CD4-positive, alpha-beta memory T cell (primary cell): ENCODE measurements around the gene DYNLT2B. TPM values are rescaled to one million over a fixed set of nuclear protein-coding genes. Genes with fewer than 3 reads are reported as not detected.

Source experiments
- CTCF ChIA-PET: fragments of 350-600 bp; sonication (Branson Sonifier 250); formaldehyde crosslinking; loops from one replicate; lab custom pipeline; 2021; ENCODE audit warnings: inconsistent platforms; ENCODE audit not compliant: partially characterized antibody; lab: Charles Lee
- POLR2A ChIA-PET: fragments of 350-600 bp; sonication (Branson Sonifier 250); formaldehyde crosslinking; loops from one replicate; lab custom pipeline; 2021; ENCODE audit not compliant: partially characterized antibody; lab: Charles Lee
- DNase-seq, 5 donors: peaks; one replicate each; pipeline versions ENCODE4 v3.0.0 to v3.0.0-alpha.2; 2020 to 2022; ENCODE audit warnings: mixed read lengths in 1 of 5
- H3K27ac ChIP-seq: one replicate; pipeline ENCODE4 v1.7.0; 2013; ENCODE audit warnings: low read depth, low read length
- H3K27me3 ChIP-seq: 2 replicates; pipeline ENCODE4 v1.7.0; 2013; ENCODE audit warnings: mild to moderate bottlenecking, low read length, moderate library complexity; ENCODE audit not compliant: insufficient read depth
- H3K36me3 ChIP-seq: 2 replicates; pipeline ENCODE4 v1.7.0; 2013; ENCODE audit warnings: mild to moderate bottlenecking, low read length, moderate library complexity; ENCODE audit not compliant: insufficient read depth
- H3K4me1 ChIP-seq: 2 replicates; pipeline ENCODE4 v1.7.0; 2013; ENCODE audit warnings: mild to moderate bottlenecking, low read length, moderate library complexity; ENCODE audit not compliant: insufficient read depth
- H3K4me3 ChIP-seq, 2 donors: one replicate each; pipeline ENCODE4 v1.7.0; 2013; ENCODE audit warnings: low read length in 2 of 2, mild to moderate bottlenecking in 1 of 2
- H3K9me3 ChIP-seq, 2 donors: one replicate each; pipeline ENCODE4 v1.7.0; 2013; ENCODE audit warnings: low read length in 2 of 2, control low read depth in 1 of 2; ENCODE audit not compliant: control insufficient read depth in 1 of 2
- H3K27ac Mint-ChIP-seq, 7 donors: one replicate each; pipeline ENCODE4 v1.8.0; 2020 to 2021; ENCODE audit warnings: mixed read lengths in 7 of 7, mild to moderate bottlenecking in 6 of 7, inconsistent platforms in 3 of 7, moderate library complexity in 3 of 7
- H3K27me3 Mint-ChIP-seq, 2 donors: one replicate each; pipeline ENCODE4 v1.8.0; 2020 to 2021; ENCODE audit warnings: mixed read lengths in 2 of 2
- H3K36me3 Mint-ChIP-seq, 2 donors: one replicate each; pipeline ENCODE4 v1.8.0; 2020 to 2021; ENCODE audit warnings: mixed read lengths in 2 of 2, inconsistent platforms in 1 of 2, mild to moderate bottlenecking in 1 of 2
- H3K4me1 Mint-ChIP-seq, 4 donors: one replicate each; pipeline ENCODE4 v1.8.0; 2020 to 2021; ENCODE audit warnings: mixed read lengths in 4 of 4, mild to moderate bottlenecking in 1 of 4
- H3K4me3 Mint-ChIP-seq, 8 donors: one replicate each; pipeline ENCODE4 v1.8.0; 2020 to 2021; ENCODE audit warnings: mixed read lengths in 8 of 8, mild to moderate bottlenecking in 7 of 8, moderate library complexity in 6 of 8, inconsistent platforms in 3 of 8
- H3K9me3 Mint-ChIP-seq, 8 donors: one replicate each; pipeline ENCODE4 v1.8.0; 2020 to 2021; ENCODE audit warnings: mixed read lengths in 8 of 8, mild to moderate bottlenecking in 5 of 8, inconsistent platforms in 3 of 8, moderate library complexity in 1 of 8
- intact Hi-C: fragments of 100-400 bp; cut with micrococcal nuclease; formaldehyde crosslinking; loops from one replicate; pipeline ENCODE4 v1.15.1; 2023
- polyA plus RNA-seq, 2 donors: library from polyadenylated mRNA; unstranded; fragments of 300-500 nt; fragmentation: Illumina TruSeq; gene quantifications; one replicate each; pipeline ENCODE4 v1.2.3, GENCODE V29; 2021
- total RNA-seq, 2 experiments: library from RNA; stranded (reverse); gene quantifications; one replicate each; pipeline ENCODE4 v1.2.3, GENCODE V29; 2021

The DYNLT2B gene
- total and polyA plus RNA-seq, 4 experiments from 2014 or later, result 6.0 to 31.1 (median 12.9) TPM

GRCh38 chr3:196340466-196340865, 22.4 kb upstream of the DYNLT2B start:
- no peaks in the 10 kb centered on the region for H3K9me3 ChIP-seq
- Mint-ChIP-seq H3K27me3 (peaks cover 0 to 2% of the 10 kb centered on the region in 2 donors), H3K9me3 (no peaks in the 10 kb centered on the region), H3K27ac (no peak overlapping the region), H3K36me3 (no peaks in the 10 kb centered on the region), H3K4me3 (no peak overlapping the region), H3K4me1 (peaks cover 0 to 5% (median 1%) of the 10 kb centered on the region in 4 donors)
- DNase-seq, result no peak
- no peaks in the 10 kb centered on the region for H3K4me1 ChIP-seq
- POLR2A ChIA-PET, result no interaction called here
- no peaks in the 10 kb centered on the region for H3K27me3 ChIP-seq
- H3K36me3 ChIP-seq, result no peaks in the 10 kb centered on the region
- no peak overlapping the region for H3K27ac ChIP-seq
- no peak overlapping the region for H3K4me3 ChIP-seq
- CTCF ChIA-PET, result no interaction called here
- intact Hi-C loops, result no loop called here

GRCh38 chr3:196339493-196340254, 21.6 kb upstream of the DYNLT2B start:
- H3K27me3 Mint-ChIP-seq, result peaks cover 0 to 2% of the 10 kb centered on the region in 2 donors
- intact Hi-C loops, result no loop called here
- CTCF ChIA-PET, result no interaction called here

GRCh38 chr3:196339044-196339443, 21.0 kb upstream of the DYNLT2B start:
- H3K4me3 ChIP-seq, result no peak overlapping the region
- H3K4me1 ChIP-seq, result no peaks in the 10 kb centered on the region
- CTCF ChIA-PET, result interaction anchor here (0.6 kb wide), 1 partner anchor 110 kb away, joined by 3 read pairs; no protein-coding TSS in a partner anchor
- no peak for DNase-seq
- POLR2A ChIA-PET, result no interaction called here
- no peak overlapping the region for H3K27ac ChIP-seq
- intact Hi-C loops, result no loop called here
- Mint-ChIP-seq H3K27me3 (peaks cover under 1 to 2% of the 10 kb centered on the region in 2 donors), H3K4me1 (peaks cover 0 to 5% (median 0%) of the 10 kb centered on the region in 4 donors), H3K4me3 (no peak overlapping the region), H3K9me3 (no peaks in the 10 kb centered on the region), H3K27ac (no peak overlapping the region), H3K36me3 (no peaks in the 10 kb centered on the region)
- no peaks in the 10 kb centered on the region for H3K36me3 ChIP-seq
- H3K9me3 ChIP-seq, result no peaks in the 10 kb centered on the region
- no peaks in the 10 kb centered on the region for H3K27me3 ChIP-seq

More at GRCh38 chr3:196339493-196340254, 21.6 kb upstream of the DYNLT2B start:
- H3K27ac ChIP-seq, result no peak overlapping the region
- Mint-ChIP-seq H3K36me3 (no peaks in the 10 kb centered on the region), H3K4me3 (no peak overlapping the region), H3K9me3 (no peaks in the 10 kb centered on the region), H3K27ac (no peak overlapping the region), H3K4me1 (peaks cover 0 to 5% (median 1%) of the 10 kb centered on the region in 4 donors)
- no peaks in the 10 kb centered on the region for H3K36me3 ChIP-seq
- POLR2A ChIA-PET, result no interaction called here
- no peaks in the 10 kb centered on the region for H3K4me1 ChIP-seq
- no peaks in the 10 kb centered on the region for H3K9me3 ChIP-seq
- no peak for DNase-seq
- no peak overlapping the region for H3K4me3 ChIP-seq
- no peaks in the 10 kb centered on the region for H3K27me3 ChIP-seq

- H3K4me1 Mint-ChIP-seq, result peaks cover 0 to 5% (median 0%) of the 10 kb centered on the region in 4 donors
- H3K4me3 Mint-ChIP-seq, result no peak overlapping the region
- H3K9me3 Mint-ChIP-seq, result no peaks in the 10 kb centered on the region
- Histone ChIP-seq H3K9me3 (no peaks in the 10 kb centered on the region), H3K4me1 (no peaks in the 10 kb centered on the region), H3K27me3 (no peaks in the 10 kb centered on the region), H3K4me3 (no peak overlapping the region), H3K36me3 (no peaks in the 10 kb centered on the region), H3K27ac (no peak overlapping the region)
- DNase-seq, result no peak
- ChIA-PET POLR2A (no interaction called here), CTCF (no interaction called here)
- no peak overlapping the region for H3K27ac Mint-ChIP-seq
- H3K36me3 Mint-ChIP-seq, result no peaks in the 10 kb centered on the region
- intact Hi-C loops, result no loop called here
- H3K27me3 Mint-ChIP-seq, result peaks cover 2 to 5% of the 10 kb centered on the region in 2 donors
Observed at GRCh38 chr3:196336319-196337145, 18.5 kb upstream of the DYNLT2B start.

GRCh38 chr3:196335503-196335948, 17.5 kb upstream of the DYNLT2B start:
- no peaks in the 10 kb centered on the region for H3K27me3 ChIP-seq
- no peaks in the 10 kb centered on the region for H3K4me1 ChIP-seq
- Mint-ChIP-seq H3K4me1 (peaks cover 0 to 5% (median 0%) of the 10 kb centered on the region in 4 donors), H3K27me3 (peaks cover 2 to 5% of the 10 kb centered on the region in 2 donors), H3K36me3 (no peaks in the 10 kb centered on the region), H3K4me3 (no peak overlapping the region), H3K27ac (peak overlapping the region in 1 of 7 donors; percentile 26), H3K9me3 (no peaks in the 10 kb centered on the region)
- no peaks in the 10 kb centered on the region for H3K36me3 ChIP-seq
- intact Hi-C loops, result no loop called here
- no peak overlapping the region for H3K27ac ChIP-seq
- POLR2A ChIA-PET, result no interaction called here
- CTCF ChIA-PET, result no interaction called here
- H3K4me3 ChIP-seq, result no peak overlapping the region
- no peak for DNase-seq
- no peaks in the 10 kb centered on the region for H3K9me3 ChIP-seq

- intact Hi-C loops, result no loop called here
- Histone ChIP-seq H3K9me3 (no peaks in the 10 kb centered on the region), H3K36me3 (no peaks in the 10 kb centered on the region), H3K4me3 (no peak overlapping the region), H3K27ac (no peak overlapping the region), H3K27me3 (no peaks in the 10 kb centered on the region), H3K4me1 (no peaks in the 10 kb centered on the region)
- Mint-ChIP-seq H3K36me3 (no peaks in the 10 kb centered on the region), H3K4me3 (no peak overlapping the region), H3K9me3 (no peaks in the 10 kb centered on the region), H3K4me1 (peaks cover 0 to 5% (median 0%) of the 10 kb centered on the region in 4 donors), H3K27ac (no peak overlapping the region), H3K27me3 (peaks cover 2 to 5% of the 10 kb centered on the region in 2 donors)
- no peak for DNase-seq
- POLR2A ChIA-PET, result no interaction called here
- CTCF ChIA-PET, result no interaction called here
Observed at GRCh38 chr3:196334982-196335381, 16.9 kb upstream of the DYNLT2B start.

GRCh38 chr3:196332168-196332567, 14.1 kb upstream of the DYNLT2B start:
- DNase-seq, result no peak
- Mint-ChIP-seq H3K4me3 (no peak overlapping the region), H3K9me3 (no peaks in the 10 kb centered on the region), H3K36me3 (no peaks in the 10 kb centered on the region), H3K27ac (no peak overlapping the region), H3K27me3 (peaks cover 6 to 7% of the 10 kb centered on the region in 2 donors), H3K4me1 (no peaks in the 10 kb centered on the region)
- no peaks in the 10 kb centered on the region for H3K27me3 ChIP-seq
- H3K27ac ChIP-seq, result no peak overlapping the region
- no peaks in the 10 kb centered on the region for H3K36me3 ChIP-seq
- POLR2A ChIA-PET, result interaction anchor here (0.6 kb wide), 1 partner anchor 587 kb away, joined by 4 read pairs; no protein-coding TSS in a partner anchor
- H3K4me3 ChIP-seq, result no peak overlapping the region
- no peaks in the 10 kb centered on the region for H3K9me3 ChIP-seq
- CTCF ChIA-PET, result no interaction called here
- intact Hi-C loops, result no loop called here
- no peaks in the 10 kb centered on the region for H3K4me1 ChIP-seq
